Endodermal cell (in vitro differentiated cells): ENCODE measurements around the gene SNX20. TPM values are rescaled to one million over a fixed set of nuclear protein-coding genes. Genes with fewer than 3 reads are reported as not detected.

ENCODE experiments used
- DNase-seq: peaks from one replicate; pipeline ENCODE4 v3.0.0-alpha.2; 2017
- H3K27ac ChIP-seq: 2 replicates; pipeline ENCODE4 v1.5.1; 2013; ENCODE audit warnings: mild to moderate bottlenecking, low read depth, low read length, moderate library complexity
- H3K27me3 ChIP-seq: 2 replicates; pipeline ENCODE4 v1.6.1; 2013; ENCODE audit warnings: mild to moderate bottlenecking, low read length, moderate library complexity; ENCODE audit not compliant: insufficient read depth, control insufficient read depth, poor library complexity, severe bottlenecking
- H3K36me3 ChIP-seq: 2 replicates; pipeline ENCODE4 v1.7.0; 2013; ENCODE audit warnings: mild to moderate bottlenecking, low read length, moderate library complexity; ENCODE audit not compliant: control insufficient read depth, insufficient read depth
- H3K4me1 ChIP-seq: one replicate; pipeline ENCODE4 v1.7.0; 2013; ENCODE audit warnings: low read length; ENCODE audit not compliant: control insufficient read depth, insufficient read depth
- H3K4me3 ChIP-seq: 2 replicates; pipeline ENCODE4 v1.5.1; 2013; ENCODE audit warnings: mild to moderate bottlenecking, low read length, moderate library complexity
- H3K9ac ChIP-seq: 2 replicates; pipeline ENCODE4 v1.6.1; 2013; ENCODE audit warnings: mild to moderate bottlenecking, low read length, moderate library complexity; ENCODE audit not compliant: poor library complexity, severe bottlenecking; ENCODE audit errors: extremely low read depth
- H3K9me3 ChIP-seq: 2 replicates; pipeline ENCODE4 v1.6.1; 2013; ENCODE audit warnings: mild to moderate bottlenecking, low read length, moderate library complexity; ENCODE audit not compliant: control insufficient read depth
- H3K27ac Mint-ChIP-seq: 2 replicates; pipeline ENCODE4 v1.8.0; 2020; ENCODE audit warnings: mixed read lengths
- H3K27me3 Mint-ChIP-seq: 2 replicates; pipeline ENCODE4 v1.8.0; 2021; ENCODE audit warnings: mild to moderate bottlenecking, mixed read lengths; ENCODE audit not compliant: insufficient read depth
- H3K36me3 Mint-ChIP-seq: 2 replicates; pipeline ENCODE4 v1.8.0; 2020; ENCODE audit warnings: low read depth, mixed read lengths
- H3K4me1 Mint-ChIP-seq: 2 replicates; pipeline ENCODE4 v1.8.0; 2020; ENCODE audit warnings: mixed read lengths
- H3K4me3 Mint-ChIP-seq: 2 replicates; pipeline ENCODE4 v1.8.0; 2020; ENCODE audit warnings: mild to moderate bottlenecking, moderate library complexity, mixed read lengths
- H3K9me3 Mint-ChIP-seq: 2 replicates; pipeline ENCODE4 v1.8.0; 2020; ENCODE audit warnings: mild to moderate bottlenecking, mixed read lengths
- WGBS, 2 experiments: methylation state at CpG; one replicate each; pipeline versions ENCODE4 v1.1.5 to v1.1.7; 2013; ENCODE audit warnings: missing lambda C conversion rate in 2 of 2, mixed read lengths in 1 of 2; ENCODE audit not compliant: insufficient coverage in 1 of 2, insufficient read length in 1 of 2; 5-methylcytosine and 5-hydroxymethylcytosine counted together
- total RNA-seq, 2 donors: library from RNA; stranded (reverse); fragmentation: NEBNext Ultra II Directional in 1 of 2; extraction: Animal tissue kit (Norgen Biotek cat#: 25700) in 1 of 2; gene quantifications; 2 replicates in 1 of 2; 3 replicates in 1 of 2; pipeline ENCODE4 v1.2.1, GENCODE V29; 2021
- TF ChIP-seq, protein P1 (sequence below): fragments of 200-600 bp; sonication (generic); conservative IDR thresholded peaks from 2 replicates; pipeline ENCODE4 v1.5.0; 2021; ENCODE audit warnings: antibody characterized with exemption, mild to moderate bottlenecking

The SNX20 gene
- total RNA-seq, 2 donors from 2014 or later = not detected

DNA sequence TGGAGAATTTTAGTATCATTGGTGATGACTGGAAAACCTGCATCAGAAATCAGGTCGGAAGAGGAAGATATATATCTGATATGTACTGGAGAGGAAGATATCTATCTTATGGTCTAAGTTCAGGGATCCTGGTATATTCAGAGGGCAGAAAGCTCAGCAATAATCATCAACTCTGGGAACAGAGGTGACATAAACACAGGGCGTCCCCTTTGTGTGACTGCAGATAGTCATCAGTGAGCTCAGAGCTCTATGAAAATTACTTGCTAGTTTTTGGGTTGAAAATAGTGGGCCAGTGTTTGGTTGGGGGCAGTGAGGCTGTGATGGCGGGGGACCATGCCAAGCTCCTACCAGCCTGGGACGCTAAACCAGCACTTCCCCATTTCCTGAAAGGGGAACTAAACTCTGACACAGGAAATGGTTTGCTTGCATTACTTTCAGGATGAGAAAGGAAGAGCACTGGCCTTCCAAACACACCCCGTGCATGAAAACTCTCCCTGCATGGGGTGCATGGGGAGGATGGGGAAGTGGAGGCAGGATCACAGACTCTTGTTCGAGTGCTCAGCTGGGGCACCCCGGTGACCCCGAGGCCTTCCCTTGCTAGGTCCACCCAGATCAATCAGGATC is 28.1 kb upstream of the SNX20 start:
- Histone ChIP-seq H3K9me3 (peaks cover 18% of the 10 kb centered on the region), H3K27ac (no peak overlapping the region), H3K4me3 (no peak overlapping the region), H3K36me3 (no peaks in the 10 kb centered on the region), H3K27me3 (no peaks in the 10 kb centered on the region), H3K9ac (no peak overlapping the region), H3K4me1 (no peaks in the 10 kb centered on the region)
- no peak overlapping the region for H3K27ac Mint-ChIP-seq
- no peak overlapping the region for H3K4me3 Mint-ChIP-seq
- TF ChIP-seq, protein P1, sequence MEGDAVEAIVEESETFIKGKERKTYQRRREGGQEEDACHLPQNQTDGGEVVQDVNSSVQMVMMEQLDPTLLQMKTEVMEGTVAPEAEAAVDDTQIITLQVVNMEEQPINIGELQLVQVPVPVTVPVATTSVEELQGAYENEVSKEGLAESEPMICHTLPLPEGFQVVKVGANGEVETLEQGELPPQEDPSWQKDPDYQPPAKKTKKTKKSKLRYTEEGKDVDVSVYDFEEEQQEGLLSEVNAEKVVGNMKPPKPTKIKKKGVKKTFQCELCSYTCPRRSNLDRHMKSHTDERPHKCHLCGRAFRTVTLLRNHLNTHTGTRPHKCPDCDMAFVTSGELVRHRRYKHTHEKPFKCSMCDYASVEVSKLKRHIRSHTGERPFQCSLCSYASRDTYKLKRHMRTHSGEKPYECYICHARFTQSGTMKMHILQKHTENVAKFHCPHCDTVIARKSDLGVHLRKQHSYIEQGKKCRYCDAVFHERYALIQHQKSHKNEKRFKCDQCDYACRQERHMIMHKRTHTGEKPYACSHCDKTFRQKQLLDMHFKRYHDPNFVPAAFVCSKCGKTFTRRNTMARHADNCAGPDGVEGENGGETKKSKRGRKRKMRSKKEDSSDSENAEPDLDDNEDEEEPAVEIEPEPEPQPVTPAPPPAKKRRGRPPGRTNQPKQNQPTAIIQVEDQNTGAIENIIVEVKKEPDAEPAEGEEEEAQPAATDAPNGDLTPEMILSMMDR = no peak
- H3K9me3 Mint-ChIP-seq = peaks cover 18% of the 10 kb centered on the region
- no peak for DNase-seq
- H3K4me1 Mint-ChIP-seq = peaks cover 13% of the 10 kb centered on the region
- H3K27me3 Mint-ChIP-seq = peaks cover 8% of the 10 kb centered on the region
- 86 to 91% methylated on average over 3 to 8 of the region's 8 CpGs for whole genome bisulfite sequencing, 2 experiments
- peaks cover 2% of the 10 kb centered on the region for H3K36me3 Mint-ChIP-seq

DNA sequence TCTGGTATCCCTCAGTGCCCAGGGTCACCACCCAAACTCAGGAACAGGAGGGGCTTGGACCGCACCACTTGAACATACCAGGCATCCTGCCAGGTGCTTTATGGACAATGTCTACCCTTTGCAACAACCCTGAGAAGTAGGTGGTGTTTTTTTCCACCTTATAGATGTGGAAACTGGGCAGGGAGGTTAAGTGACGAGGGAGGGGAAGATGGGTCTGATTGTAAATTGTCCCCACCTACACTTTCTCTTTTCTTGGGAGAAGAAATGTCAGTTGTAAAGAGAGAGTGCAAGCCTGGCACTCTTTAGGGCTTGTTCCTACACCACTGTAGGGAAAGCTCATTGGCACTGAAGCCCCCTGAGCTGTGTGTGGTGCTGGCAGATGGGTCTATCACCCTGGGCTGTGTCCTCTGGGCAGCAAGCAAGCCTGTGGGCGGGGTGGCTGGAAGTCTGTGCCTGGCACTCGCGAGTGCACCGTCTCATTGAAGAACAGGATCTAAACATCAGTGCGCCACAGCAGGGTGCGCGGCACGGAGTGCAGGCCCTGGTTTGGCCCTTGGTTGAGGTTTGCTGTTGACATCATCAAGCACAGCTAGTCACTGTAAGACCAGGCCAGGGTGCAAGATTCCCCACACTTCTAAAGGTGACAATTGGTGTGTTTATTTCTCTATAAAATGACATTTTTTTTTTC is 27.4 kb upstream of the SNX20 start:
- Histone ChIP-seq H3K9ac (no peak overlapping the region), H3K9me3 (peaks cover 25% of the 10 kb centered on the region), H3K27me3 (no peaks in the 10 kb centered on the region), H3K36me3 (no peaks in the 10 kb centered on the region), H3K4me3 (no peak overlapping the region), H3K27ac (no peak overlapping the region), H3K4me1 (no peaks in the 10 kb centered on the region)
- H3K4me1 Mint-ChIP-seq = peaks cover 10% of the 10 kb centered on the region
- H3K9me3 Mint-ChIP-seq = peaks cover 24% of the 10 kb centered on the region
- peaks cover 8% of the 10 kb centered on the region for H3K27me3 Mint-ChIP-seq
- no peak overlapping the region for H3K4me3 Mint-ChIP-seq
- H3K27ac Mint-ChIP-seq = no peak overlapping the region
- no peak for DNase-seq
- WGBS, 2 experiments = 94 to 98% methylated on average over 9 of the region's 10 CpGs
- TF ChIP-seq, protein P1 = no peak
- H3K36me3 Mint-ChIP-seq = peaks cover 2% of the 10 kb centered on the region

DNA sequence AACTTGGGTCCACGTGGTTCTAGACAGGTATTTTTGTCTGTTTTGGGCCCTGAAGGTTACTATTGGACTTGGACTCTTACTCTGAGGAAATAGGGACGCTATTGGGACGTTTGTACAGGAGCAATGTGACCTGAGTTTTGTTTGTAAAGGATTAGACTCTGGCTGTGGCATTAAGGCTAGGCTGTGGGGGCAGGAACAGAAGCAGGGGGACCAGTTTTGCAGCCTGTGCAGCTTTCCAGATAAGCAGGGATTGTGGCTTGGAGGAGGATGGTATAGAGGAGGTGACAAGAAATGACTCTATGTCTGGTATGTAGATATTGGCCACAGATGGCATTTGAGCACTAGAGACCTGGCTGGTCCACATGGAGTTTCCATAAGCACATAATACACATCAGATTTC is 25.1 kb upstream of the SNX20 start:
- TF ChIP-seq, protein P1 = no peak
- no peak overlapping the region for H3K27ac ChIP-seq
- H3K27me3 Mint-ChIP-seq = peaks cover 8% of the 10 kb centered on the region
- DNase-seq = no peak
- no peaks in the 10 kb centered on the region for H3K4me1 ChIP-seq
- H3K36me3 Mint-ChIP-seq = peaks cover 2% of the 10 kb centered on the region
- 54 to 74% methylated on average over 3 of the region's 3 CpGs for WGBS, 2 experiments
- H3K4me3 ChIP-seq = no peak overlapping the region
- H3K9me3 Mint-ChIP-seq = peaks cover 28% of the 10 kb centered on the region
- H3K4me1 Mint-ChIP-seq = peaks cover 2% of the 10 kb centered on the region
- peaks cover 25% of the 10 kb centered on the region for H3K9me3 ChIP-seq
- H3K9ac ChIP-seq = no peak overlapping the region
- no peak overlapping the region for H3K4me3 Mint-ChIP-seq
- H3K27ac Mint-ChIP-seq = no peak overlapping the region
- H3K27me3 ChIP-seq = no peaks in the 10 kb centered on the region
- no peaks in the 10 kb centered on the region for H3K36me3 ChIP-seq
